Breast epithelium (tissue), 3 donors: ENCODE measurements around the gene SLC1A6.

Source experiments
- POLR2AphosphoS5 ChIP-seq, 3 donors: sonication (generic); formaldehyde crosslinking; IDR thresholded peaks; one replicate each; pipeline ENCODE4 v1.6.1; 2017; ENCODE audit warnings: antibody characterized with exemption in 3 of 3
- TF ChIP-seq, protein P1 (sequence below), 3 donors: fragments of 450-650 bp; IDR thresholded peaks; one replicate each; pipeline ENCODE4 v1.5.1; 2016 to 2017; ENCODE audit warnings: antibody characterized with exemption in 3 of 3, mild to moderate bottlenecking in 3 of 3, moderate library complexity in 3 of 3

DNA sequence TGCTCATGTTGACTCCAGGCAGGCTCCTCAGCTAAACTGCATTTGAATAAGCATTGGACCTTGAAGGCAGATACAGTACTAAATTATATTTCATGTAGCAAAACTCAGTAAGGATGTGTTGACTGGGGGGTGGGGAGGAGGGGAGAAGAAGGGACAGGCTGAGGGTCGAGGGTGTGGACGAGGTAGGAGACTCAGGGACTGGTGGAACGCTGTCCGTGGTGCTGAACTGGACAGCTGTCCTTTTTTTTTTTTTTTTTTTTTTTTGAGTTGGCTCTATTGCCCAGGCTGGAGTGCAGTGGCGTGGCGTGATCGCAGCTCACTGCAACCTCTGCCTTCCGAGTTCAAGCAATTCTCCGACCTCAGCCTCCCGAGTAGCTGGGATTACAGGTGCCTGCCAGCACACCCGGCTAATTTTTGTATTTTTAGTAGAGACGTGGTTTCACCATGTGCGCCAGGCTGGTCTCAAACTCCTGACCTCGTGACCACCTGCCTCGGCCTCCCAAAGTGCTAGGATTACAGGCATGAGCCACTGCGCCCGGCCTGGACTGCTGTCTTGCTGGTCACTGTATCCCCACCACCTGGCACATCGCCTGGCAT is 36.4 kb upstream of the SLC1A6 start:
- TF ChIP-seq POLR2AphosphoS5 (IDR thresholded peaks at IDR 0.05) = no peak
- TF ChIP-seq, protein P1, sequence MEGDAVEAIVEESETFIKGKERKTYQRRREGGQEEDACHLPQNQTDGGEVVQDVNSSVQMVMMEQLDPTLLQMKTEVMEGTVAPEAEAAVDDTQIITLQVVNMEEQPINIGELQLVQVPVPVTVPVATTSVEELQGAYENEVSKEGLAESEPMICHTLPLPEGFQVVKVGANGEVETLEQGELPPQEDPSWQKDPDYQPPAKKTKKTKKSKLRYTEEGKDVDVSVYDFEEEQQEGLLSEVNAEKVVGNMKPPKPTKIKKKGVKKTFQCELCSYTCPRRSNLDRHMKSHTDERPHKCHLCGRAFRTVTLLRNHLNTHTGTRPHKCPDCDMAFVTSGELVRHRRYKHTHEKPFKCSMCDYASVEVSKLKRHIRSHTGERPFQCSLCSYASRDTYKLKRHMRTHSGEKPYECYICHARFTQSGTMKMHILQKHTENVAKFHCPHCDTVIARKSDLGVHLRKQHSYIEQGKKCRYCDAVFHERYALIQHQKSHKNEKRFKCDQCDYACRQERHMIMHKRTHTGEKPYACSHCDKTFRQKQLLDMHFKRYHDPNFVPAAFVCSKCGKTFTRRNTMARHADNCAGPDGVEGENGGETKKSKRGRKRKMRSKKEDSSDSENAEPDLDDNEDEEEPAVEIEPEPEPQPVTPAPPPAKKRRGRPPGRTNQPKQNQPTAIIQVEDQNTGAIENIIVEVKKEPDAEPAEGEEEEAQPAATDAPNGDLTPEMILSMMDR (IDR thresholded peaks at IDR 0.05) = no peak
